Hypothalamus (tissue), 51 donors: ENCODE measurements around the gene KIAA1328.
A peak's percentile ranks its signal among the peaks of the same experiment; 100 is the strongest.
"Not testable (repeated sequence)": the region's sequence is repeated elsewhere in the genome, so short reads cannot be mapped to it uniquely, and the experiment has no call there.

Source experiments
- DNase-seq, 51 donors: peaks; one replicate each; lab custom pipeline; 2025; lab: John Stamatoyannopoulos, UW

The KIAA1328 gene

DNA sequence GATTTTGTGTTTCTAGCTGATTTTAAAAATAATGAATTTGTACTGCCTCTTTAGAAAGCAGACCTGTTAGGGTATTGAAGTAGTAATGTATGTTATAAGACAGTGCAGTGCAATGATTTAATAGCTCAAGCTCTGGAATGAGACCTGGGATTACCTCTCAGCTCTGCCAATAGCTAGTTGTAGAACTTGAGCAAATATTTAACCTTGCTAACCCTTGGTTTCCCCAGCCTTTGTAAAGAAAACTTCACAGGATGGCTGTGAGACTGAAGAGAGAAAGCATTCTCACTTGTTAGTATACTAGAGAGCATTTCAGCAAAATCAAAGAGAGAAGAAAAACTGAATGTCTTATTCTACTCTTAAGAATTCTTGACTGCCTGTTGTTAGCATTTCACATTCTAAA, 293.9 kb downstream of the KIAA1328 start:
- DNase-seq, result no peak

DNA sequence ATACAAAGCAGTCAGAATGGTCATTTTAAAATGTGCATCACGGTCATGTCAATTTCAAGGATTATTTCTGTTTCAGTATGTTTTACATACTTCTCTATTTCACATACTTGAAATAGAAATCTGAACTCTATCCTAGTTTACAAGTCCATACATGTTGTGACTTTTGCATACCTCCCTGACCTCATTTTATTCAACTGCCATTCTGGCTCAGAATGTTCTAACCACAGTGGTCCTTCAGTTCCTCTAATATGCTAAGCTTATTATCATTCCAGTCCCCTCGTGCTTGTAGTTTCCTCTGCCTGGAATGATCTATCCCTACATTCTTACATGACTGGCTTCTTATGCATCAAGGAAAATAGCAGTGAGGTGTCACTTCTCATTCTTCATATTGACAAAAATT, 295.6 kb downstream of the KIAA1328 start:
- no peak for DNase-seq

DNA sequence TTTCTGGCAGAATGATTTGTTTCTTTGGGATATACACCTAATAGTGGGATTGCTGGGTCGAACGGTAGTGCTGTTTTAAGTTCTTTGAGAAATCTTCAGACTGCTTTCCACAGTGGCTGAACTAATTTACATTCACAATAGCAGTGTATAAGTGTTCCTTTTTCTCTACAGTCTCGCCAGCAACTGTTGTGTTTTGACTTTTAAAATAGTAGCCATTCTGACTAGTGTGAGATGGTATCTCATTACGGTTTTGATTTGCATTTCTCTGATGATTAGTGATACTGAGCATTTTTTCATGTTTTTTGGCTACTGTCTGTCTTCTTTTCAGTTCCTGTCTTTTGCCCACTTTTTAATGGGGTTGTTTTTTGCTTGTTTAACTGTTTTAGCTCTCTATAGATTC, 306.2 kb downstream of the KIAA1328 start:
- DNase-seq, result no peak

DNA sequence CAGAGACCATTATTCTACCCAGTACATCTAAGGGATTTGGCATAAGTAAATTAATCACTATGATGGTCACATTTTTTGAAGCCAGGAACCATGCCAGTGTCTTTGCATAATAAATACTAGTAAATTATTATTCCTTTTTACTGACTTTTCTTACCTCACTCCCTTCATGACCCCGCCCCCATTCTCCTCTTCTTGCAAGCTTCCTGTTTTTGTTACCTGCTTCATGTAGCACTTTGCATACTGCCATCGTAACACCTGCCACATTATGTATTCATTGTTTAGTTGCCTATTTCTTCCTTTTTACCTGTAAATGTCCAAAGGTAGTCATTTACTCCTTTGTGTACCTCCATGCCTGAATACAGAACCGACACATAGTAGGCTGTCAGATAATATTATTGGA, 309.5 kb downstream of the KIAA1328 start:
- DNase-seq, result no peak

DNA sequence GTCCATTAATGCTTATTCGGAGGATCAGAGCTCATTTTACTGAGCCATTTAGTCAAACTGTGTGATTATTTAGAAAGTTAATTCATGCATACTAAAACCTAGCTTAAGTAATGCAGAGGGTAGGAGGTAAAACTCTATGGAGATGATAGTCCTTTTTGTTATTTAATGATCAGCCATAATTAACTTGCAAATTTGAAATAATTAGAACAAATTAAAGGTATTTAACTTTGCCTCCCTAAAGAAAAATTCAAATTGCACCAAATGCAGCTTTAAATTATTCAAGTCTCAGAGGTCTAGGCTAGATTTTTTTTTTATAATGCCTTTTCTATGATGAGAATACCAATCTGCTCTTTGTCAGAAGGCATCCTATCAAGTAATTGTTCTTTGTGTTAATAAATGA, 310.9 kb downstream of the KIAA1328 start:
- no peak for DNase-seq

DNA sequence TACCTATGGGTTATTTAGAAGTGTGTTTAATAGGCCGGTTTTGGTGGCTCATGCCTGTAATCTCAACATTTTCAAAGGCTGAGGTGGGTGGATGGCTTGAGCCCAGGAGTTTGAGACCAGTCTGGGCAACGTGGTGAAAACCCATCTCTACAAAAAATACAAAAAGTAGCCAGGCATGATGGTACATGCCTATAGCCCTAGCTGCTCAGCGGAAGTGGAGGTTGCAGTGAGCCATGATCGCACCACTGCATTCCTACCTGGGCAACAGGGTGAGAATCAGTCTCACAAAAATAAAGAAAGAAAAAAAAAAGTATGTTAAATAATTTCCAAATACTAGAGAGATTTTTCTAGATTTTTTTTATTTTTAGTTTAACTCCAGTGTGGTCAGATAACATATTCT, 316.0 kb downstream of the KIAA1328 start:
- DNase-seq, result no peak

DNA sequence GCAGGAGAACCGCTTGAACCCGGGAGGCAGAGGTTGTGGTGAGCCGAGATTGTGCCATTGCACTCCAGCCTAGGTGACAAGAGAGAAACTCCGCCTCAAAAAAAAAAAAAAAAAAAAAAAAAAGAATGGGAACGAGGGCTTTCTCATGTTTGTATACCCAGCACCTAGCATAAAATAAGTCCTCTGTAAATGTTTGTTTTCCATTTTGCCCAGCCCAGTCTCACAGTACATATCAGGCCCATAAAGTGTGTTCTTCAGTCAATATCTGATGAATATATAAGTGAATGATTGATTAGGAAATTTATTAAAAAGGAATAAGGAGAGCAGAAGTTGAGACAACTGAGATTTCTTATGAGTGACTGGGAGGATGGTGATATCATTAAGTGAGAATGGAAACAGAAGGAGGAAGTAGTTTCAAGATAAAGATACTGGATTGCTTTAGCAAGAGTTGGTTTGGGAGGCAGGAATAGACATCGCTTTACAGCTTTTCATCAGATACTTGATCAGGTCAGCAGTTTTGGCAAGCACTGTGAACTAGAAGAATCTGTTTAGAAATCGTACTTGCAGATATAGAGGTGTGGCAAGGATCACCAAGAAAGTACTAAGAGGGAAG, 327.5 kb downstream of the KIAA1328 start:
- DNase-seq, result peak in 1 of 51 donors; percentile 1

DNA sequence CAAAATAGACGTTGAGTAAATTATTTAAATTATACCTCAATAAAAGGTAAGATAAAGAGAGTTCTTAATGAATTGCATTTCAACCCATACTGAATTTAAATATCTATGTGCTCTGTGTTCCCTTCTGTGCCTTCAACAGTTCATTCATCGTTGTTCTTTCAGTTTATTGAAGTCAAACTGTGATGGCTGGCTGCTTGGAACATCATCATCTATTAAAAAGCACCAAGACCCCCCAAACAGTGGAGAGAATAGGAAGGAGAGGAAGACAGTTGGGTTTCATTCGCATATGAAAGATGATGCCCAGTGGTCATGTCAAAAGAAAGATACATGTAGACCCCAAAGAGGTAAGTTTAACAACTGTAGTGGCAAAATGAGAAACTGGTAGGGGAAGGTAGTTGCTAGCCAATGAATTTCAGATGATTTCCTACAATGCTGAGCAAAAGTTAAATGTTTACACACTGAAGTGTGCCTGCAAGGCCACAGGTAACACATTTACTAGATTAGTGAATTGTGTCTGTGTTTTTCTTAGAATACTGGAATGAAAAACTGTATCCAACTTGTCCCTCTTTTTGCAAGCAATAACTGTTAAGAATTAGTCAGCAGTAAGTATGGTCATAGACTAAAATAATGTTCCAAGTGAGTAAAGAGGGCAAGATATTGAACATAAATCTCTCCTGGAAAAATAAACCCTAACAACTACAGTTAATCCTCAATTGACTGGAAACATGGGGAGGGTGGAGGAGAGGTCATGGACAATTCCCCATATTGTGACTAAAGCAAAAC, 331.3 kb downstream of the KIAA1328 start:
- no peak for DNase-seq

DNA sequence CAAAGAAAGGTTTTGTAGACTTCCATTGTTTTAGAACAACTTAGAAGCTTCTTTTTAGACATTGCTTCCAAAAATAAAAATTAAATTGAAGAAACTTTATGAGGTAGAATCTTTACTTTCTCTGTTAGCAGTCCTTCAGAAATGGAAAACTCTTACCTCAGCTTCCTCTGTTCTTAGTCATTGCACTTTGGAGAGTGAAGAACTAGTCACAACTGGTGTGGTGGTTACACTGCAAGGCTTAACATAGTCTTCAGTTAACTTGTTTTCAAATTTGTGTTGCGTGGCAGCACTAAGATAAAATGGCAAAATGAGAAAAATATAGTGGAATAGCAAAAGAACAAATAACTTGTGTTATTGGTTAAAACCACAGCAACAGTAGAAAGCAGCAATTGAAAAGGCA, 332.6 kb downstream of the KIAA1328 start:
- DNase-seq, result no peak

DNA sequence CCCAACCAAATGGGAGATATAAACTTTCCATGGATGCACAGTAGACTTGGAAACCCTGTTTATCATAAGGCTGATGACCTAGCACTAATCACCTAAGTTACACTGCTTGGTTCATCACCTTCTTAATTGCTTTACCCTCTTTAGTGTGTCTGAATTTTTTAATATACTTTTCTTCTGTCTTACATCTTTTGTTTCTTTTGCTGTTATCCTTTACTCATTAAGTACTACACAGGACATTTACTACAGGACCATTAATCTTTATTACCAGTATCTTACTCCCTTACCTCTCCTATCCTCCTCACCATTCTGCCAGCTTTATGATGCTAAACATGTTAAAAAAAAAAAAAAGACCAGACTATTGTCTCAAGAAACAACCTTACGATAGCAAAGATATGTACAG, 333.6 kb downstream of the KIAA1328 start:
- DNase-seq, result no peak

DNA sequence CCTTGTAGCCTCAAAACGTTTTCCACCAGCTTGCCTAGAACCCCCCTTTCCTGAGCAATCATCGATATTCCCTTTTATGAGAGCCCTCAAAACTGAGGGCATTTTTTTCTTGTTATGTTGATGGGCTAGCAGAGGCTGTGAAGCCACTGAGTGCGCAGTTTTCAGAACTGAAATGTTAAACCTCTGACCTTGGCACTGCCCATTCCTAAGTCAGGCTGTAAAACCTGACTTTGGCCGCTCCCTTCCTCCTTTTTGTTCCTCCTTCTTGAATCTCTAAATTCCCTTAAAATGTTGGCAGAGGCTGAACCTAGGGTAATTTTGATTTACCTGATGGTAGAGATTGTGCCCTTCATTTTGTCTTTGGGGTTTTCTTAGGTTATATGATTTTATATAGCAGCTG, 334.2 kb downstream of the KIAA1328 start:
- no peak for DNase-seq

DNA sequence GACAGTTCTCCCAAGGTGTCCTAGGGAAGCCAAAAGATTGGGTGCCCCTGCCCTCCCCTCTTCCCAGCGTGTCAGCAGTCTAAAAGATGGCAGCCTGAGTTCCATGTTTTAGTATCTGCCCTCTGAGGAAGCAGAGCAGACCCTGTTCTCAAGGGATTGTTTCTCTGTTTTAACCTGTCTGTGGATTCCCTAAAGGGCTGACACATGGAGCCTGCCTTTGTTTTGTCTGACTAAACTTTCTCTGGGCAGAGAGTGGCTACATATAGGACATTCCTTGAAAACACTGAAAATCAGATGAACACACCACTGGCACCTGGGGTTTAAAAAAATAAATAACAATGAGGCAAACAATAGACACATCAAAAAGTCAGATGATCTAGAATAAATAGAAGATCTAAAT, 337.6 kb downstream of the KIAA1328 start:
- no peak for DNase-seq

DNA sequence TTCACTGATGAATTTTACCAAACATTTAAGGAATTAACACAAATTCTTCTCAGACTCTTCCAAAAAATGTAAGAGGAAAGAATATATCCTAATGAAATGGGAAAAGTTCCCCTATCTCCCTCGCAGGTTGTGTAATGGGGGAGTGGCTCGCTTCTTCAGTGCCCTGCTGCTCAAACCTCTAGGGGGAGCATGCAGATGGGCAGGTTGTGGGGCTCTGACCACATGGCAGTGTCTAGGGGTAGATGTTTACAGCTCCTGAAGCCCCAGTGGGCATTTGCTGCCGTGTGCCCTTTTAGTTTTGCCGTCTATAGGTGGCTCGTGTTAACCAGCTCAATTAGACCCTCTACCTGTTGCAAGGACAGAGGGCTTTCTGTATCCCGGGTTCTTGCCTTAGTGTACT, 338.0 kb downstream of the KIAA1328 start:
- DNase-seq, result not testable (repeated sequence)

DNA sequence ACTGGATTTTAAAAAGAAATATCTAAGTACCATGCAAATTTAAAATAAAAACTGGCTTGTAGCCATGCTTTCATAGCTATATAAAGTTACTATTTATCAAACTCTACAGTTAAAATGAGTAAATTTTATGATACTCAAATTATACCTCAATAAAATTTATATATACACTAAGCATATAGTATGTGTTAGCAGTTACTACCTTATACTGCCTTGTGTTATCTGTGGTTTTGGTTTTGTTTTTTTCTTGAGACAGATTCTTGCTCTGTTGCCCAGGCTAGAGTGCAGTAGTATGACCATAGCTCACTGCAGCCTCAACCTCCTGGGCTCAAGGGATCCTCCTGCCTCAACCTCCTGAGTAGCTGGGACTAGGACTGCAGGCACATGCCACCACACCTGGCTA, 342.1 kb downstream of the KIAA1328 start:
- no peak for DNase-seq

DNA sequence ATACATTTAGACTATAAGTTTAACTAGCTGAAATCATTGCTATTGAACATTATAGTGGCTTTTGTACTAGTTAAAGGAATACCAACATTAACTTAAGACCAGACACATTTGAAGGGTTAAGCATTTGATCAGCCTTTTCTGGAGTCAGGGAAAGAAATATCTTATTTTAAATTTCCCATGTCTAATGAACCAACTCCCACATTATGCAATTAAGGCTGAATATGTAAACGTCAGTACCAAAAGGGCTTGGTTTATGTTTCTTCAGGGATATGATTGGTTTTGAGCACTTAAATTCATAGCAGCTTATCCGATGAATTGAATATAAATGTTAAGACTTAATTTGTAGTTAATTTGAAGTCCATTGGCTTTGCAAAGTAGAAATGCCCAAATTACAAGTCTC, 344.5 kb downstream of the KIAA1328 start:
- DNase-seq, result no peak

DNA sequence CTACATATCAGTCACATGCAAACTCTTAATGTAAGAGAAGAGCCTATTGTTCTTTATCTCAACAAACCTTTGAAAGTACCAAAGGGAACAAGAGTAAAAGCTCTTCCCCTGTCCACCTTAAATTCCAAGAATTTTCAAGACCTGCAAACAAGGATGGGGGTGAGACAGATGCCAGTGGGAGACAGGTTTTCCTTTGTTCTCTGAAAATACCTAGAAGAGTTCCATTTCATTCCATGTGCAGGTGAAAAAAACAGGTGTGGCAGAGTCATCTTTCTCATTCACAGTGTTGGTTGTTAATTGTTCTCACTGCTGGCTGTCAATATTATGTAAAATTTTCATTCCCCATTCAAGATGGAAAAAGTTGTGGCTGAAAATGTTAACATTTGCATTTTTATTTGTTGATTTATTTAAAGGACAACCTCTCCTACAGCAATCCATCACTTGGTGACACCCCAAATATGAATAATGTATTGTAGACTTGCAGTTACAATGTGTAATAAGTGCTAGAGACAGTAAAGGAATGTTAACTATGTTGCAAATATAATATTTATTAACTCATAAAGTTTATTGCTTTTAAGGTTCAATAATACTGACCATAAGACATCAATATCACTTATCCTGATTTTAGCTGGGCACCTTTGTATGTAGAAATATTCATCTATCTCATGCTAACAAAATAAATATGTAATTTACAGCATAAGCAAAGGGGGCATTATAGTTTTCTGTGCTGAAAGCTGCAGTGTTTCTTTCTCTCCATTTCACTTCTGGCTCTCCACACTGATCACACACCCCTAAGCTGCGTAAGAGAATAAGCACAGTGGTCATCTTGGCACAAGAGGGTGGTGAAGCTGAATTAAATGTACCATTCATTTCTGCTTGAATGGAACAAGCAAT, 347.0 kb downstream of the KIAA1328 start:
- DNase-seq, result no peak

DNA sequence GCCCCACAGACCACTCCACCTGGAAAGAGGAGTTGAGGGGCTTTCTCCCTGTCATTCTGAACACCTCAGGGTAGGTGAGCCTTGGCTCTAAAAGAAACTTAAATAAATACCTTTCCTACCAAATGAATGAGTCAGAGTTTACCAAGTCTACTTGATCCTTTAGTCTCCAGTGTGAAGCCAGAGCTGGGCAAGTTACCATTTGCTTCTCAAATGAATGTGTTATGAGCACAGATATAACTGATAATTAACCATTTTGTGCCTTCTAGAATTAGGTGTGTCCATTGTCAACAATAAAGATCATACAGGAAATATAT, 347.7 kb downstream of the KIAA1328 start:
- DNase-seq, result no peak

DNA sequence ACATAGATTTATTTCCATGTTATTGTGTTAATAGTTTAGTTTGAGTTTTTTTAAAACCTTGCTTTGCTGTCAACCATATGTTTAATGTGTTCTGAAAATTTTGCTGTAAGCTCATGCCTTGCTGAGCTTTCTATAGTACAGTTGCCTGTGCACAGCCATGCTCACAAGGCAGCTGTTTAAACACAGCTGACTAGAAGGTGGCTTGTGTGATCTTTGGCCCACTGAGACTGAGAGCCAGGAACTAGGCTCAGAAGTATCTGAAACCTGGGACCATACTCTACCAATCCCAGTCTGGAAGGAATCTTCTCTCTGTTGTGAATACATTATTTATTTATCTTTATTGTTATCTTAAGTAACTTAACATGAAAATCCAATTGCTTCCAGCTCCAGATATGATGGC, 350.5 kb downstream of the KIAA1328 start:
- DNase-seq, result no peak

DNA sequence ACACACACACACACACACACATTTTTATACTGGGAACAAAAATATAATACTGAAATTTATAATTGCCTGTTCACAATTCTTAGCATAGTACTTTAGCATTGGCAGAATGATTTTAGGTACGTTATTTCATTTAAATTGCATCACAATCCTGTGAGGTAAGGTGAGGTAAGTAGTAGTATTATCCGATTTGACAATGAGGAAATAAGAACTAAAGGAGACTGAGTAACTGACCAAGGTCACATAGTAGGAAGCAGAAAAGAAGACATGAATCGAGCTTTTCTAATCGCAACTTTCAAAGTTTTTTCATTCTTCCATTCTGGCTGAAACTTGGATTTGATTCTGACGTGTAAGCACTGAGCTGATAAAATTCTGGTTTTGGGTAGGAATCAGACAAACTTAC, 351.2 kb downstream of the KIAA1328 start:
- DNase-seq, result no peak

DNA sequence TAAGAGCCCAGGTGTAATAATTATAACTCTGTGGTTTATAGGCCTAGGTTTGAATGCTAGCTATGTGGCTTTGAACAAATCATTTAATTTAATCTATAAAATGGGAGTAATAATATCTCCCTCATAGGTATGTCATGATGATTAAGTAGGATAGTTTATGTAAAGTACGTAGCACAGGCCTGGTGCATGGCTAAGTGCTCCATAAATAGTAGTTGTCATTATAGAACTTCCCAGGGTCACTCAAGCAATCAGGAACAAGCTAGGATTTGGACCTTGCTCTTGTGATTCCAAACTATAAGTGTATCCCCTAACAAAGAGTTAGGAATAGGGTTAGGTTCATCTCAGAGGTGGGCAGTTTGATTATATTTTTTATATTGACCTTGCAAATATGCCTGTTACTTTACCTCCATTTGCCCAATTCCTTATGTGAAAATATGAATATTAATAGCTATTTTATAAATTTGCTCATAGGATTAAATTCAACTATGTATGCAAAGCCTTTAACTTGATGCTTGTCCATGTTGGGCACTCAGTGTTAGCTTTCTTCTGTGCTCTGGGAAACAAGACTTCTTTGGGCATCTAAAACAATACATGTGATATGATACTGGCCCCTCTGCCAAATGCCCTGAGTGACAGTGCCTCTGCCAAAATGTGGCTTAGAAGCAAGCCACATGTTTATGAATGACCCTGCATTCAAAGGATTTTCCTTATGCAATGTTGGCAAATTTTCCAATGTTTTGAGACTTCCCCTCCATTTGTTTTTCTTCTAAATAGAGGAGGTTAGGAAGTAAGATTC, 353.6 kb downstream of the KIAA1328 start:
- DNase-seq, result no peak
